Activated CD8-positive, alpha-beta memory T cell treated with anti-CD3 and anti-CD28 coated beads for 4 hours (primary cell): ENCODE results near the gene RSL24D1.
A peak's percentile ranks its signal among the peaks of the same experiment; 100 is the strongest.

ENCODE experiments used
- DNase-seq, 2 donors: peaks; one replicate each; pipeline ENCODE4 v3.0.0-alpha.2; 2020; ENCODE audit warnings: low read depth in 2 of 2

The RSL24D1 gene

DNA sequence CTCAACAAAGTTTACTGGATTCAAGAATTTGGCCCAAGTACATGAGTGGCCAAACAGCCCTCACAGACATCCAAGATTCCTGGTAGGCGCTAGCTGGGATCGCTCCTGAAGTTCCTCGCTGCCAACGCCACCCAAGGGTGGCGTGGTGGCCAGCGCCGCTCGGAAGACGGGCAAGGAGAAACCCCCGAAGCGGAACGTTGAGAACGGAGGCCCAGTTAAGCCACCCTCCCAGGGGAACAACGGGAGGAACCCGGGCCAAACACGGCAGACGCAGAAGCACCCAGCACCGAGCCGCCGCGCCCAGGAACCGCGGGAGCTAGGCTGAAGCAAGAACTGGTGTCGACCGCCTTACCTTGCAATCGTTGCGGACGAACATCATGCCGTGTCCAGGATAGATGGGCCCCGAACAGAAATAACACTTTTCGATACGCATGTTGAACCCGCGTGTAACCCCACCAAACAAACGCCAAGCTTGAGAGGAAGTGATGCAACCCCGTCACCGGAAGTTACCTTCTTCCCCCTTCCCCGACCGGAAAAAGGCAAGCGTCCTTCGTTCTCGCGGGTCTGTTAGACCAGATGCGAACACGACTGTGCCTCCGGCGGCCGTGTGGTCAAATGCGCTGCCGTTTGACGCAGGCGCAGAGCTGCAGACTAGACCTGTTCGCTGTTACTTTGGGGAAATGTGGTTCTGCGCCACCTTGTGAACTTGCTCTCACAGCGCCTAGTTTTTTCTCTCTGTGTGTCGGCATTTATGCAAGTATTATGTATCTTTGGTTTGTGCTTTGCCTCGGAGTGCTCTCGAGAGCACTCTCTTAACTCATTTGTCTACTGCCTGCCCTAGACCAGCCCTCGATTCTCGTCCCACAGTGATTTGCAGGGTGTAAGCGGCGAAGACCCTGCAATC lies at the start of gene RSL24D1:
Gene RSL24D1 (minus strand): TSS at position 484 of the 904 bp plus-strand sequence. CDS start 51 bp downstream, at position 433.
- DNase-seq: peak; percentile 92 to 95

DNA sequence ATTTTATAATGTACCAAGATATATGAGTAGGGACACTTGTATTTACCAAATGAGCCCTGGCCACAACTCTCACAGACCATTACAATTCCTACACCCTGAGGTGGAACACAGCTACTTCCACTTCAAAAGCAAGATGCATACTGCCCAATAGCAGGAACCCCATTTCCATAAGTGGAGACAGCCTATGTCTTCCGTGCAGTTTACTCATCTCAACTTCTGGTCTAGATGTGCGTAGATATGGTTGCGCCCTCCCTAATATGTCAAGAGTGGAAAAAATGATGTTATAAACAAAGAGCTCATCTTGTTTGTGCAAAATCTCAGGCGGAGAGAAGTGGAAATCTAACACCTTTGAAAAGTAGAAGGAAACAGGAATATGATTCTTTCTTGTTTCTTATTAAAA lies 48.3 kb upstream of the RSL24D1 start:
- DNase-seq: no peak

DNA sequence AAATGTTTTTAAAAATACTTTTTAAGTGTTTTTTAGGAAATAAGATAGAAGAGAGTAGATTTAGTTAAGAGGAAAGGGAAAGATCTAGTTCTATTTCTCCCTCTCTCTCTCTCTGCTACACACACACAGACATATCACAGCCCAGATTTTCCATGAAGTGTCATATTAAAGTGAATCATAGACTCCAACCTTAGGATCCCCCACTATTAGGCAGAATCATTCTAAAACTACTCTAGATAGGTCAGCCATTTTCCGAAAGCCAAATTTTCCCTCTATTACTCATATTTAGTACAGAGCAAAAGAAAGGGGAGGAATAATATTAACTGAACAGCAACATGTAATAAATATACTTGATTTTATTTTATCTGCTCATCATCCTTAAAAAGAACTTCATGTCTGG lies 45.1 kb upstream of the RSL24D1 start:
- DNase-seq: no peak

DNA sequence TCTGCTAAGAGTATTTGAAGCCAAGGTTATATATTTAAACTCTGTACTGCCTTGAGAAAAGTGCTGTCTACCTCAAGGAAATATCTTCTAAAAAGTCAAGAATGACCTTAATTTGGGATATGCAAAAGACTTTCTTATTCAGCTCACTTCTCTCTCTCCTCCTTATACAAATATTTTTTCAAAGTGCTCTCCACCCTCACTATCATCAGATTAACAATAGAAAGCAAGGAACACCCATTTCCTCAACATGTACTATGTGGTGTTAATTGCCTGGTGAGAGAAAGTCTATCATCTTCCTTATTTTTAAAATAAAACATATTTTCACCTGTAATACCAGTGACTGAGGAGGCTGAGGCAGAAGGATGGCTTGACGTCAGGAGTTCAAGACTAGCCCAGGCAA lies 44.4 kb upstream of the RSL24D1 start:
- no peak for DNase-seq

DNA sequence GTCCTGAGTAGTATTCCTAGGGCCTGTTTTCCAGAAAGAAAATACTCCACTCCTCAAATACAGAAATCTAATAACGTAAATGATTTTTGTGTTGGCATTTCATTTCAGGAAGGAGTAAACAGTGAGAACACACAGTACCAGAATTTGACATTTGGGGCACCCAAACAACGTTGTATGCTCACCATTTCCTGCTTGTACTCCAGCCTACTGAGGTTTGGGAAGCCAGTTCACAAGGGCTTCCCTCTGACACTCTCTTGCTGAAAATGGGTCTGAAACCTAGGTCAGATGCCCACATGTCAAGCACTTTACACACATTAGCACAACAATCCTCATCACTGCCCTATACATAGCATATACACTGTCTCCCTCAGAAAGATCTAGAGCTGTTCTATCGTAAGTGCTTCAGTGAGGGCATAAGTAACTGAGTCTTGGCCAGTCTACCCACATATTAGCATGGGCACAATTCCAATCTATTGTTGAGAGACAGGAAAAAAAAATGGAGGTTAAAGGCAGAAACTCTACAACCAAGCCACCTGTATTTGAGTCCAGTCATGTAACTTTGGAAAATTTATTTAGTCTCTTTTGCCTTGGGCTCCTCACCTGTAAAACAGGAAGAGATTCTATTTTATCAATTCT lies 43.5 kb upstream of the RSL24D1 start:
- no peak for DNase-seq

DNA sequence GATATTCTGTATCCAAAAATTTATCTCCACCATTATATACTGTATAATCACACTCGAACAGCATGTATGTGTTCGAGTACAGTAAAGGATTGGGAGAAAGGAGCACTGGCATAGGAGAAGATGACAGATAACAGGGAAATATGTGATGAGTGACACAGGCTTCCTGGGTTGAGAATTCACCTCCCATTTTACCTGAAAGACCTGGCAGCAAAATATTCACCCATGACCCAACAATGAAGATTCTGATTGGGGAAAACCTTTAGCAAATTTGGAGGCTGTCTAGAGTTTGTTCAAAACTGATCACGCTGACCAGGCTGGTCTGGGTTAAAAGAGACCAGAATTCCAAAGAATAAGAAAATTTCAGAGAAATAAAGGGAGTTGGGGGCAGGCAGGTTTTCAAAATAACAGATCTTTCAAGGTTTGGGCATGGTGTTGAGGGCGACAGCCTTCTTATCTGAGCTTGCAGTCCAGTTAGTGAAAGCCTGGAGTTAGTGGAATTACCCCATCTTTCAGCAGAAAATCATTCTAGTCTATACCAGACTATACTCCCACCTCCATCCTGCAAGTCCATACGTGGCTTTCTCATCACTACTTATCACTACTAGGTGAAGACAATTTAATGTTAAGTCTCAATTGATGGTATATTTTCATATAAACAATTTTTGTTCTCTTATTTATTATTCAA lies 42.8 kb upstream of the RSL24D1 start:
- no peak for DNase-seq

DNA sequence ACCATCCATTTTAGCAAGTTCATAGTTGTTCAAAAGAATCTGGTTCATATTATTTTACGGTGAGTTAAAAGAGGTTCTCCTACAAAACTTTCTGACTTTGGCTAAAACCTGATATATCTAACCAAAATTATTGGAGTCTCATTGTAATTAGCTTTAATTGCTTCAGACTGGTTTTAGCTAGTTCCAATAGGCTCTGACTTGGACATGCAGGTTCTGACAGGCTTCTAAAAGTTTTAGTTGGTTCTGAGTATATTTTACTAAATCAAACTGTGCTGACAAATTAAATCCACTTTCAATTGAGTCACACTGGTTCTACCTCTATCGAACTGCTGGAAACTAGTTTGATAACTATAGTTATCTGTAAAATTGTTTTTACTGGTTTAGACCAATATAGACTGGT lies 42.1 kb upstream of the RSL24D1 start:
- no peak for DNase-seq

DNA sequence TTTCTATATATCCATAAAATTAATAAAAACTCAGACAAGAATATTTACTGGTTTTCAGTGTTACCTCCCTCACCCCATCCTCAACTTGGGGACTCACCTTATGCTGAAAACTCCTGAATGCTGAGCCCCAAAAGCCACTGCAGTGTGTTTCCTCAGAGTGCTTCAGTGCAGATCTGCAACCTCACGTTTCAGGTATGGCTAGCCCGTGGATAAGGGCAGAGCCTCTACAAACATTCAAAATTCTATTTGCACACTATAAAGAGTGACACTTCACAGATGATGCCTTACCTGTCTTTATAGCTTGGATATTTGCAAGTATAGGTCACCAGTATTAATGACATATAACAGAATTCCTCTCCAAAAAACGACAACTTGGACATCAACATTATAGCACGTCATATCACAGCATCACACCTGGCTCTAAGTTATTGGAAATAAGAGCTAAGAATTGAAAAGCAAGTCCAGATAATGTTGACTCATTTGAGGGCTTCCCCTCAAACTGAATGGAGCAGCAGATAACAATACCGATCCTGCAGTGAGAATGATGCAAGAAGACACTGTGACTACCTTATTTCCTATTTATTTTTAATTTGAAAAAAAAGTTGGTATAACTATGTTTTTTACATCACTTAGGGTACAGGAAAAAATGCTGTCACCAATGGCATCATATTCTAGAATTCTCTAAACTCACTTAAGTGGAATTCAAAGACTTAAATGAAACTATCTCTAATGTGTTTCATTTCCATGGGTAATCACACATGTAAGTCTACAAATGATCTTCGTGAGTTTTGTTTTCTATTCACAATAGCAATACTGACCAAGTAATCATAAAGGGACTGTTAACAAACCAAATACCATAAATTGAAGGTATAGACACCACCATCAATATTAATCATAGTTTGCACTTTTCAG lies 40.7 kb upstream of the RSL24D1 start:
- no peak for DNase-seq

DNA sequence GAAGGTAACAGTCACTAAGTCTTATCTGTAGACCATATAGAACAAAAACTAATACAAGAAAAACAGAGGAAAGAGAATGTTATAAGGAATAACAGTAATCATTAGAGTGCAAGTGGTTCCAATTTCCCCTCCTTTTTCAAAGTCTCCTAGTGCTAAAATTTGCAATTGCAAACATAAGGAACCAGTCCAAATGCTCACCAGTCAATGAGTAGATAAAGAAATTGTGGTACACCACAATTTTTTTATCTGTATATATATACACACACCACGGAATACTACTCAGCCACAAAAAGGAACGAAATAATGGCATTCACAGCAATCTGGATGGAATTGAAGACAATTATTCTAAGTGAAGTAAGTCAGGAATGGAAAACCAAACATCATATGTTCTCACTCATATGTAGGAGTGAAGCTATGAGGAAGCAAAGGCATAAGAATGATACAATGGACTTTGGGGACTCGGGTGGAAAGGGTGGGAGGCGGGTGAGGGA lies 38.9 kb upstream of the RSL24D1 start:
- DNase-seq: no peak

DNA sequence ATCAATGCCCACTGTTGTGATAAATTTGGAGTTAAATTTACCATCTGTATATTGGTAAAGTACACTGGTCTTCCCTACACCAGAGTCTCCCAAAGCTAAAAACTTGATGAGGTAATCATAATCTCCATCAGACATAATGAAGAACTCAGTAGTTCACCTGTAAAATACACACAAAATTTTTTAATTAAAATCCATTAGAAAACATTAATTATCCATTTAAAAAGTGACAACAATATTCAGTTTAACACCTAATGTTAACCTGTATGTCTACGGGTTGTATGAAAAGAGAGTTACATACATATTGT lies 38.0 kb upstream of the RSL24D1 start:
- no peak for DNase-seq

DNA sequence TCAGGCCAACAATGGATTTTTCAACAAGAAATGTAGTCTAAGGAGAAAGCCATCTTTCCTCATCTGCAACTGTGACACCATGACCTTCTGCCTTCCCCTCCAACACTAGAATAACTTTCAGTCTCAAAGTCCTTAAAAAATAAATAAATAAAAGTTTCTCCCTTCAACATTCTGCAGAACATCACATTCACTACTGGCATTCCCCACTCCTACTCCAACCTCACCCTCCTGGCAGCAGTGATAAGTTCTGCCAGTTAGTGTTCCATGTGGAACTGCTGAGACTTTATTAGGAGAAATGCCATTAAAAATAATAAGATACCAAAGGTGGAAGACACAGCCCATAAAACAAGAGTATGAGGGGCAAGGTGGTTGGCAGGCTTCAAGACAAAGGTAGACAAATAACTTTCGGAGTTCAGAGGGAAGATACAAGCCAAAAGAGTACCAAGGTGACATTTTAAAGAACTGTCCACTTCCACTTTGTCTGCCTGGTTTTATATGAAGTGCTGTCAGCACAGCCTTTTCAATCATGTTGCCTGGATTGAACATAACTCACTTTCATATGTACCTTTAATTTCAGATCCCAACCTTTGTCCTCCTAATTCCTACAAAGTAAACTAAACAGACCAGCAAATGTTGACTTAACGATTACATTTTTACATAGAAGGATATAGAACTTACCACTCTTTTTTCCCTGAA lies 37.5 kb upstream of the RSL24D1 start:
- DNase-seq: no peak

DNA sequence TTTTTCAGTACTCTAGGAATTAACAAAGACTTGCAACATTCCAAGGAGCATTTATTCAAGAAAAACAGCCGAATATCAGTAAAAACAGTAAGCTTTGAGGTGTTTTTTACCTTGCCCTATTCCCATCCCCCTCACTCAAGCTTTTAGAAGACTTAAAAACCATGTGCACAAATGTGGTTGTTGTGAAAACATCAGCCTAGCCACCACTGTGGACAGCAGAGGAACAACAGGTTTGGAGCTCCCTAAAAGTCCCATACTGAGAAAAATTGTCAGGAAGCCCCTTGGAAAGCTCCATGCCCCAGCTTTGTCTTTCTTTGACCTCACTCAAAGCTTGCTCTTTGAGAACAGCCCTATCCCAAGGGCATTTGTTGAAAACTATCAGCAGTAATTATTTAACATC lies 34.7 kb upstream of the RSL24D1 start:
- no peak for DNase-seq

DNA sequence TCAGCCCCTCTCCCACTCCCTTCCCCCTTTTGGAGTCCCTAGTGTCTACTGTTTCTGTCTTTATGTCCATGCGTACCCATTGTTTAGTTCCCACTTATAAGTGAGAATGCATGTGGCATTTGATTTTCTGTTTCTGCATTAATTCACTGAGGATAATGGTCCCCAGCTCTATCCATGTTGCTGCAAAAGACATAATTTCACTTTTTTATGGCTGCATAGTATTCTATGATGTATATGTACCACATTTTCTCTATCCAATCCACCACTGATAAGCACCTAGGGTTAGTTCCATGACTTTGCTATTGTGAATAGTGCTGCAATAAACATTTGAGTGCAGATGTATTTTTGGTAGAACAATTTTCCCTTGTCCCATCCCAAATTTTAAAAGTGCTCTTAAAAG lies 34.2 kb upstream of the RSL24D1 start:
- no peak for DNase-seq

DNA sequence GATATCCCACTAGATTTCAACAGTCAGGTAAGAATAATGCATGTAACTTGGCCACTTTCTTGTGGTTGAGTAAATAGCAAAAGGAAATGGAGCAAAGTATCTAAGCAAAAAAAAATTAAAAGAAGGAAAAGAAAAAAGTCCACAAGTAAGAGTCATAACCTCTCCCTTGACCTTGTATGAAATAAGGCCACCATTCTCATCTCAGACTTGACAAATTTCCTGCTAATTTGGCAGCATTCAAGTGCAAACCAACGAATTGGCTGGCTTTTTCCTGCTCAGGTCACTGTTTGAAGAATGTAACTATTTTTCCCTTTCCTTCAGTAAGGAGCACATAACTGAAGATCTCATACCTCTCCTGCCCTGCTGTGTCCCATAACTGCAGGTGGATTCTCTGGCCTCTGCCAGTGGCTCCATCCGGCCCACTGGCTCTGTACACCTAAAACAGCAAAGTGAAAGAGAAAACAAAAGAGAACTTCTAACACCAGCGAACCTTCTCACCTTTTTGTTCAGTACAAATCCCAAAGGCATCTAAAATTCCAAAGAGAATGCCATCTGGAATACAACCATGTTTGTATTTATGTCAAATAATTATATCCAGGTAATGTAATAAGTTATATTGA lies 33.4 kb upstream of the RSL24D1 start:
- no peak for DNase-seq

DNA sequence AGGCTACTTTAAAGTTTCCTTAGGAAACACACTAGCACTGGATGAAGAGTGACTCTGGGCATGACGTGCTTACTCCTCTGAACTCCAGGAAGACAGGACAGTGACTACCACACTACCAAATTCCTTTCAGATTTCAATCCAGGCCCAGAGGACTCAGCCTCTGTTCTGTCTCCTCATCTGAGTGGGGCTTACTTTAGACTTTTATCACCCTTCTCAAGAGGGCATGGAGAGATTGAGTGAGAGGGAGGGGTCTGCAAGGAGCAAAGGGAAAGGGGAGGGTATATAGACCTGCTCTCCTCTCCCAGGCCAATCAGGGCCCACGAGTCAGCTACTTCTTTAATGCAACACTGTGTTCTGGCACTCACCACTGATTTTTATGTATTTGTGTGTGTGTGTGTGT lies 29.4 kb upstream of the RSL24D1 start:
- DNase-seq: no peak

DNA sequence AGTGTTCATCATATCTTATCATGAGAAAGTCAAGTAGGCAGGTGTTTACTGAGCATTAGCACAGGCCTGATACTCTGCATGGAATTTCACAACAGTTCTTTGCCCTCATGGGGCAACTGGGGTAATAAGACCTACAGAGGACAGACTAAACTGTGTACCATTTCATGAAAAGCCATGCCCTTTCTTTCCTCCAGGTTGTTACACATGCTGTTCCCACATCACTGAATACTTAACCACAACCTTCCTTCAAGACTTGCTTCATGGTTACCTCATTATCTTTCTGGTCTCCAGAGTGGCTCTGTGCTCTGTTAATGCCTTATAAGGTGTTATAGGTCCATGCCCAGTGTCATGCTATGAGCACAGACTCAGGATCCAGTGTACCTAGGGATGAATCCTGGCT lies 28.2 kb upstream of the RSL24D1 start:
- DNase-seq: no peak

DNA sequence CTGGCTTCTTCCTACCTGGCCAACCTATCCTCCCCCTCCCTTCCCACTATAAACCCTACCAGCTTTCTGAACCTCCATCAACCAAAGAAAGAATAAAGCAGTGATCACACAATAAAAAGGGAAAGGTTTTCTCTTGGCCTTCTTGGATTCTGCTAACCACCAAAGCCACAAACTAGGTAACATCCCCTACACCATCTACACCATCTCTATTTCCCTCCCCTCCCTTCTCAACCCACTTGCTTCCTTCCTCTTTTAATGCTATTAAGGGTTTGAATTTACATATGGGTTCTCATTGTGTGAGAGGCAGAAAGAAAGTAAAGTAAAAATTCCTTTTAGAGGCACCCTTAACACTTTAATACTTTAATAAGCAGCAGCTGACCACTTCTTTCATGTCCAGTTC lies 25.8 kb upstream of the RSL24D1 start:
- no peak for DNase-seq

DNA sequence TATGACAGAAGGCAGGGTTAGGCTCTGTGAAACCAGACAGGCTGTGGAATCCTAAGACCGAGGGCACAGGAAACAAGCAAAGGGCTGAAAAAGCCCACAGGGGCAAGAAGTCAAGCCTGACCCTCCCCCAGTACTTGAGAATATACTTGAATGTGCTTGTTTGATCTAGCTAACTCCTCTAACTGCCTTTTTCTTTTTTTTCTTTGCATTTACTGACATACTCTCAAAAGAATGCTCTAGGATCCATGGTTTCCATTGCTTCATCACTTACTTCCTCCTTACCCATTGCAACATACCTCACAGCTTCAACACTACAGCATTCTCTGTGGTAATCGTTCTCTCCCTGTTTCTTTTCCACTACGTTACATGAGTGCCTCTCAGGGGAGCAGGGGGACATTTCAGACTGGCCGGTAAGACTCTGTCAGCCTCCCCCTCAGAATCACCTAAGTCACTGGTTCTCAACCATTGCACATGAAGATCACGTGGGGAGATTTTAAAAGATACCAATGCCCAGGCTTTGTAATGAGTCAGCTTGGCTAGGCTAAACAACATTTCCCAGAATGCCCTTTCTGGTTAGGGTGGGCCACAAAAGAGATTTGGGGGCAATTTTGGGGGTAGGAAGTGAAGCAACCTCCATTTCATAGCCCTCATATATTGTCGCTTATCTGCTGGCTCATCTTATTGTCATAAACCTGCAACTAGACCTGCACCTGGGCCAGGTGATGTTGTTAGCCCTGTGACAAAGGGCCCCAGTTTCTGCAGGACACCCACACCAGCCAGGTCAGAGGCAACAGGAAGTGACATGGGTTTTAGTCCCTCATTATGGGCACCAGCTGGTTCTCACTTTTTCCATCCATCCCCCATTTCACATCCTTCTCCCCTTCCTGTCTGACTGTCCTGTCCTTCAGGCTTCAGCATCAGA lies 24.6 kb upstream of the RSL24D1 start:
- no peak for DNase-seq

DNA sequence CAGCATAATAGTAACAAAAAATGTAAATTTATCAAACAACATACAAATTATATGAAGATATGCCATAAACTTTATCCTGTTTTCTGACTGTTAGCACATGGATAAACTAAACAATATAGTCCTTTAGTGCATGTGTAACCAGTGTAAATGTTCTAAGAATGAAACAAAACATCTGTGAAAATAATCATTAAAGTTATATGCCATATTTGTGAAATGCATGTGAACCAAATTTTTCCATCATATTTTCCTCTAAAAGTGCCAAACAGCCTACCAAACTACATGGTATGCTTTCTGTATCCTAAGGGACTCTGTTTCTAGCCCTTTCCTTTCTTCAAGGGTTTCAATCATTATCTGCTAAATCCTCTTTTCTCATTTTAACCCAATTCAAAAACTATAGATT lies 23.9 kb upstream of the RSL24D1 start:
- no peak for DNase-seq

DNA sequence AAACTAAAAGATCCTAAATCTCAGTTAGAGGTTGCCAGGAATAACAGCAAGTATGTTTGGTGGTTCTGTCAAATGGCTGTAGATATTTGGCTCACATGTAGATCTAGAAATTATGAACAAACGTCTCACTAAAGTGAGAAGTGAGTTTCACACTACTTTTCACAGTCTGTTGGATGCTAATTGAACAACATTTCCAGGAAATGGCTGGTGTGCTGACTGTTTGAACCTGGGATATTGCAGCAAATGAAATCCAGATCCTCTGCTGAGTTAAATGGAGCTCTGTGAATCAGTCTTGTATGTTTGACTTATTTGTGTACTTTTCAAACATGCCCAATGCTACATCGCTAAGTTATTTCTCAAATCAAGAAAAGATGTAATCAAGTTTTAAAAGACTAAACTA lies 21.3 kb upstream of the RSL24D1 start:
- no peak for DNase-seq
